Liver (tissue), 9 donors: ENCODE measurements around the gene ENKD1. TPM values are rescaled to one million over a fixed set of nuclear protein-coding genes. Genes with fewer than 3 reads are reported as not detected.

Experiments
- DNase-seq: peaks from one replicate; pipeline ENCODE4 v3.0.0-alpha.2; 2017; ENCODE audit warnings: low spot score
- H3K27ac ChIP-seq, 2 donors: one replicate each; pipeline ENCODE4 v1.7.0; 2013; ENCODE audit warnings: inconsistent platforms in 2 of 2, low read length in 2 of 2, control low read depth in 1 of 2, low read depth in 1 of 2, mild to moderate bottlenecking in 1 of 2
- H3K27me3 ChIP-seq, 4 donors: one replicate each; pipeline versions ENCODE4 v1.6.1 to v1.7.0; 2013; ENCODE audit warnings: low read length in 3 of 4, inconsistent platforms in 1 of 4, mild to moderate bottlenecking in 1 of 4, moderate library complexity in 1 of 4; ENCODE audit not compliant: control insufficient read depth in 4 of 4, insufficient read depth in 4 of 4
- H3K36me3 ChIP-seq, 4 donors: one replicate each; pipeline versions ENCODE4 v1.6.1 to v1.7.0; 2013; ENCODE audit warnings: low read length in 3 of 4, mild to moderate bottlenecking in 3 of 4, low read depth in 1 of 4, moderate library complexity in 1 of 4; ENCODE audit not compliant: control insufficient read depth in 4 of 4, insufficient read depth in 3 of 4
- H3K4me1 ChIP-seq, 4 donors: one replicate each; pipeline versions ENCODE4 v1.6.1 to v1.7.0; 2013; ENCODE audit warnings: low read length in 3 of 4, mild to moderate bottlenecking in 3 of 4, moderate library complexity in 1 of 4; ENCODE audit not compliant: control insufficient read depth in 4 of 4, insufficient read depth in 4 of 4
- H3K4me3 ChIP-seq, 3 donors: one replicate each; pipeline versions ENCODE4 v1.6.1 to v1.7.0; 2013; ENCODE audit warnings: low read length in 3 of 3, control low read depth in 1 of 3, low read depth in 1 of 3, mild to moderate bottlenecking in 1 of 3
- H3K9ac ChIP-seq, 2 donors: one replicate each; pipeline ENCODE4 v1.7.0; 2013; ENCODE audit warnings: low read length in 2 of 2, mild to moderate bottlenecking in 2 of 2, moderate library complexity in 2 of 2, control low read depth in 1 of 2, low read depth in 1 of 2
- H3K9me3 ChIP-seq, 4 donors: one replicate each; pipeline versions ENCODE4 v1.6.1 to v1.7.0; 2013; ENCODE audit warnings: low read length in 3 of 4; ENCODE audit not compliant: control insufficient read depth in 4 of 4
- EGR1 ChIP-seq, 2 donors: IDR thresholded peaks; 2 replicates each; pipeline ENCODE4 v1.6.1; 2016 to 2018; ENCODE audit warnings: antibody characterized with exemption in 2 of 2, low read depth in 2 of 2
- FOXA1 ChIP-seq: IDR thresholded peaks from 2 replicates; pipeline ENCODE4 v1.6.1; 2016; ENCODE audit warnings: antibody characterized with exemption
- FOXA2 ChIP-seq: IDR thresholded peaks from 2 replicates; pipeline ENCODE4 v1.6.1; 2016; ENCODE audit warnings: antibody characterized with exemption
- GABPA ChIP-seq, 2 donors: IDR thresholded peaks in 1 of 2; conservative IDR thresholded peaks in 1 of 2; 2 replicates each; pipeline ENCODE4 v1.6.1; 2016; ENCODE audit warnings: antibody characterized with exemption in 2 of 2, mild to moderate bottlenecking in 1 of 2, moderate library complexity in 1 of 2
- HNF4A ChIP-seq, 2 donors: conservative IDR thresholded peaks; 2 replicates each; pipeline ENCODE4 v1.6.1; 2016; ENCODE audit warnings: antibody characterized with exemption in 2 of 2, mild to moderate bottlenecking in 2 of 2
- HNF4G ChIP-seq: IDR thresholded peaks from 2 replicates; pipeline ENCODE4 v1.6.1; 2016; ENCODE audit warnings: antibody characterized with exemption
- JUND ChIP-seq, 2 donors: IDR thresholded peaks; 2 replicates each; pipeline ENCODE4 v1.6.1; 2016; ENCODE audit warnings: antibody characterized with exemption in 2 of 2
- NR2F2 ChIP-seq: IDR thresholded peaks from 2 replicates; pipeline ENCODE4 v1.6.1; 2016; ENCODE audit warnings: antibody characterized with exemption
- RAD21 ChIP-seq, 2 donors: IDR thresholded peaks; 2 replicates each; pipeline ENCODE4 v1.6.1; 2016; ENCODE audit warnings: antibody characterized with exemption in 2 of 2, mild to moderate bottlenecking in 2 of 2
- RXRA ChIP-seq, 2 donors: IDR thresholded peaks; 2 replicates each; pipeline ENCODE4 v1.6.1; 2017 to 2018; ENCODE audit warnings: antibody characterized with exemption in 2 of 2, mild to moderate bottlenecking in 1 of 2
- SP1 ChIP-seq: IDR thresholded peaks from 2 replicates; pipeline ENCODE4 v1.6.1; 2018; ENCODE audit warnings: antibody characterized with exemption, mild to moderate bottlenecking
- TAF1 ChIP-seq: conservative IDR thresholded peaks from 2 replicates; pipeline ENCODE4 v1.6.1; 2016; ENCODE audit warnings: antibody characterized with exemption, mild to moderate bottlenecking
- YY1 ChIP-seq: IDR thresholded peaks from 2 replicates; pipeline ENCODE4 v1.6.1; 2016; ENCODE audit warnings: antibody characterized with exemption, mild to moderate bottlenecking
- WGBS: extraction: QIAGEN DNeasy Blood & Tissue Kit; methylation state at CpG from one replicate; pipeline ENCODE4 v1.1.7; 2013; 5-methylcytosine and 5-hydroxymethylcytosine counted together
- polyA plus RNA-seq, 2 donors: library from polyadenylated mRNA; stranded (reverse) in 1 of 2; unstranded in 1 of 2; fragments of 200-250 nt in 1 of 2; fragments of >200 nt in 1 of 2; fragmentation: Nextera tagmentation in 1 of 2; extraction: Ambion mirVana in 1 of 2; gene quantifications; one replicate each; pipeline versions ENCODE4 v1.2.1 to v1.2.3, GENCODE V29; 2013 to 2015
- total RNA-seq, 2 donors: library from RNA; depleted of rRNA; stranded (reverse); fragments of >200 nt; gene quantifications; one replicate each; pipeline ENCODE4 v1.2.3, GENCODE V29; 2014
- TF ChIP-seq, protein P1 (sequence below): IDR thresholded peaks from 2 replicates; pipeline ENCODE4 v1.6.1; 2016; ENCODE audit warnings: antibody characterized with exemption, mild to moderate bottlenecking
- TF ChIP-seq, protein P2 (sequence below): IDR thresholded peaks from 2 replicates; pipeline ENCODE4 v1.6.1; 2016; ENCODE audit warnings: antibody characterized with exemption
- TF ChIP-seq, protein P3 (sequence below): IDR thresholded peaks from 2 replicates; pipeline ENCODE4 v1.6.1; 2016; ENCODE audit warnings: antibody characterized with exemption
- TF ChIP-seq, protein P4 (sequence below): IDR thresholded peaks from 2 replicates; pipeline ENCODE4 v1.6.1; 2016; ENCODE audit warnings: antibody characterized with exemption
- TF ChIP-seq, protein P5 (sequence below): fragments of 150-350 bp; IDR thresholded peaks from 2 replicates; pipeline ENCODE4 v1.5.1; 2017; ENCODE audit warnings: improper control_type of control experiment, low read depth, low read length; ENCODE audit not compliant: missing input control
- donor health status: healthy.
- donor health status: healthy.
- donor health status: healthy.
- donor health status: healthy.
- donor health status: healthy.

ENKD1 gene
- total and polyA plus RNA-seq, 4 donors: 2.6 to 7.8 (median 4.7) TPM

DNA sequence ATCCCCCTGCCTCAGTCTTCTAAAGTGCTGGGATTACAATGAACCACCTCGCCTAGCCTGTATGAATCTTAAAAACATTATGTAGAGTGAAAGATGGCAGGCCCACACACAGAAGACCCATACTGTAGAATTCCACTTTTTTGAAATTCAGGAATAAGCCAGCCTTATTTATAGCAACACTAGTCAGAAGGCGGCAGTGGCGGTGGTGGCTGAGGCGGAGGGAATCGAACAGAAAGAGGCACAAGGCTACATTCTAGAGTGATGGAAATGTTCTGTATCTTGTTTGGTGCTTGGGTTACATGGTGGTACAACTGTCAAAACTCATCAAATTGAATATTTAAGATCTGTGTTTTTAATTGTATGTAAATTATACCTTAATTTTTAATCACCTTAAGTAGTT lies 41.2 kb upstream of the ENKD1 start:
- H3K4me3 ChIP-seq: no peak overlapping the region
- H3K36me3 ChIP-seq: peaks cover 0 to 6% (median 0%) of the 10 kb centered on the region in 4 donors
- DNase-seq: no peak
- TF ChIP-seq HNF4A (conservative IDR thresholded peaks at IDR 0.05): no peak
- TF ChIP-seq, protein P1, sequence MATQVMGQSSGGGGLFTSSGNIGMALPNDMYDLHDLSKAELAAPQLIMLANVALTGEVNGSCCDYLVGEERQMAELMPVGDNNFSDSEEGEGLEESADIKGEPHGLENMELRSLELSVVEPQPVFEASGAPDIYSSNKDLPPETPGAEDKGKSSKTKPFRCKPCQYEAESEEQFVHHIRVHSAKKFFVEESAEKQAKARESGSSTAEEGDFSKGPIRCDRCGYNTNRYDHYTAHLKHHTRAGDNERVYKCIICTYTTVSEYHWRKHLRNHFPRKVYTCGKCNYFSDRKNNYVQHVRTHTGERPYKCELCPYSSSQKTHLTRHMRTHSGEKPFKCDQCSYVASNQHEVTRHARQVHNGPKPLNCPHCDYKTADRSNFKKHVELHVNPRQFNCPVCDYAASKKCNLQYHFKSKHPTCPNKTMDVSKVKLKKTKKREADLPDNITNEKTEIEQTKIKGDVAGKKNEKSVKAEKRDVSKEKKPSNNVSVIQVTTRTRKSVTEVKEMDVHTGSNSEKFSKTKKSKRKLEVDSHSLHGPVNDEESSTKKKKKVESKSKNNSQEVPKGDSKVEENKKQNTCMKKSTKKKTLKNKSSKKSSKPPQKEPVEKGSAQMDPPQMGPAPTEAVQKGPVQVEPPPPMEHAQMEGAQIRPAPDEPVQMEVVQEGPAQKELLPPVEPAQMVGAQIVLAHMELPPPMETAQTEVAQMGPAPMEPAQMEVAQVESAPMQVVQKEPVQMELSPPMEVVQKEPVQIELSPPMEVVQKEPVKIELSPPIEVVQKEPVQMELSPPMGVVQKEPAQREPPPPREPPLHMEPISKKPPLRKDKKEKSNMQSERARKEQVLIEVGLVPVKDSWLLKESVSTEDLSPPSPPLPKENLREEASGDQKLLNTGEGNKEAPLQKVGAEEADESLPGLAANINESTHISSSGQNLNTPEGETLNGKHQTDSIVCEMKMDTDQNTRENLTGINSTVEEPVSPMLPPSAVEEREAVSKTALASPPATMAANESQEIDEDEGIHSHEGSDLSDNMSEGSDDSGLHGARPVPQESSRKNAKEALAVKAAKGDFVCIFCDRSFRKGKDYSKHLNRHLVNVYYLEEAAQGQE: no peak
- TF ChIP-seq RXRA (IDR thresholded peaks at IDR 0.05): no peak
- TF ChIP-seq JUND (IDR thresholded peaks at IDR 0.05): no peak
- no peak for TF ChIP-seq FOXA2
- TF ChIP-seq HNF4G: no peak
- no peak for TF ChIP-seq SP1
- no peak for TF ChIP-seq RAD21 (IDR thresholded peaks at IDR 0.05)
- TF ChIP-seq, protein P2, sequence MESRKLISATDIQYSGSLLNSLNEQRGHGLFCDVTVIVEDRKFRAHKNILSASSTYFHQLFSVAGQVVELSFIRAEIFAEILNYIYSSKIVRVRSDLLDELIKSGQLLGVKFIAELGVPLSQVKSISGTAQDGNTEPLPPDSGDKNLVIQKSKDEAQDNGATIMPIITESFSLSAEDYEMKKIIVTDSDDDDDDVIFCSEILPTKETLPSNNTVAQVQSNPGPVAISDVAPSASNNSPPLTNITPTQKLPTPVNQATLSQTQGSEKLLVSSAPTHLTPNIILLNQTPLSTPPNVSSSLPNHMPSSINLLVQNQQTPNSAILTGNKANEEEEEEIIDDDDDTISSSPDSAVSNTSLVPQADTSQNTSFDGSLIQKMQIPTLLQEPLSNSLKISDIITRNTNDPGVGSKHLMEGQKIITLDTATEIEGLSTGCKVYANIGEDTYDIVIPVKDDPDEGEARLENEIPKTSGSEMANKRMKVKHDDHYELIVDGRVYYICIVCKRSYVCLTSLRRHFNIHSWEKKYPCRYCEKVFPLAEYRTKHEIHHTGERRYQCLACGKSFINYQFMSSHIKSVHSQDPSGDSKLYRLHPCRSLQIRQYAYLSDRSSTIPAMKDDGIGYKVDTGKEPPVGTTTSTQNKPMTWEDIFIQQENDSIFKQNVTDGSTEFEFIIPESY: no peak
- TF ChIP-seq FOXA1: no peak
- TF ChIP-seq GABPA (IDR thresholded peaks at IDR 0.05 in 1 of 2, conservative IDR thresholded peaks at IDR 0.05 in 1 of 2): no peak
- TF ChIP-seq EGR1 (IDR thresholded peaks at IDR 0.05; ENCODE audit: low read depth in 2 of 2): no peak
- TF ChIP-seq, protein P3, sequence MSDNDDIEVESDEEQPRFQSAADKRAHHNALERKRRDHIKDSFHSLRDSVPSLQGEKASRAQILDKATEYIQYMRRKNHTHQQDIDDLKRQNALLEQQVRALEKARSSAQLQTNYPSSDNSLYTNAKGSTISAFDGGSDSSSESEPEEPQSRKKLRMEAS: no peak
- TF ChIP-seq NR2F2: no peak
- TF ChIP-seq, protein P4, sequence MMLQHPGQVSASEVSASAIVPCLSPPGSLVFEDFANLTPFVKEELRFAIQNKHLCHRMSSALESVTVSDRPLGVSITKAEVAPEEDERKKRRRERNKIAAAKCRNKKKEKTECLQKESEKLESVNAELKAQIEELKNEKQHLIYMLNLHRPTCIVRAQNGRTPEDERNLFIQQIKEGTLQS: no peak
- TF ChIP-seq, protein P5, sequence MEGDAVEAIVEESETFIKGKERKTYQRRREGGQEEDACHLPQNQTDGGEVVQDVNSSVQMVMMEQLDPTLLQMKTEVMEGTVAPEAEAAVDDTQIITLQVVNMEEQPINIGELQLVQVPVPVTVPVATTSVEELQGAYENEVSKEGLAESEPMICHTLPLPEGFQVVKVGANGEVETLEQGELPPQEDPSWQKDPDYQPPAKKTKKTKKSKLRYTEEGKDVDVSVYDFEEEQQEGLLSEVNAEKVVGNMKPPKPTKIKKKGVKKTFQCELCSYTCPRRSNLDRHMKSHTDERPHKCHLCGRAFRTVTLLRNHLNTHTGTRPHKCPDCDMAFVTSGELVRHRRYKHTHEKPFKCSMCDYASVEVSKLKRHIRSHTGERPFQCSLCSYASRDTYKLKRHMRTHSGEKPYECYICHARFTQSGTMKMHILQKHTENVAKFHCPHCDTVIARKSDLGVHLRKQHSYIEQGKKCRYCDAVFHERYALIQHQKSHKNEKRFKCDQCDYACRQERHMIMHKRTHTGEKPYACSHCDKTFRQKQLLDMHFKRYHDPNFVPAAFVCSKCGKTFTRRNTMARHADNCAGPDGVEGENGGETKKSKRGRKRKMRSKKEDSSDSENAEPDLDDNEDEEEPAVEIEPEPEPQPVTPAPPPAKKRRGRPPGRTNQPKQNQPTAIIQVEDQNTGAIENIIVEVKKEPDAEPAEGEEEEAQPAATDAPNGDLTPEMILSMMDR: no peak
- no peak for TF ChIP-seq YY1
- TF ChIP-seq TAF1: no peak
- H3K4me1 ChIP-seq: peaks cover 7 to 31% (median 9%) of the 10 kb centered on the region in 4 donors
- H3K9me3 ChIP-seq: no peaks in the 10 kb centered on the region
- H3K9ac ChIP-seq: no peak overlapping the region
- no peak overlapping the region for H3K27ac ChIP-seq
- H3K27me3 ChIP-seq: no peaks in the 10 kb centered on the region
- WGBS: 97% methylated on average over 5 of the region's 5 CpGs
